HL-60 (cell line): ENCODE measurements around the gene TMC8.
A peak's percentile ranks its signal among the peaks of the same experiment; 100 is the strongest.
"Not testable (repeated sequence)": the region's sequence is repeated elsewhere in the genome, so short reads cannot be mapped to it uniquely, and the experiment has no call there.

Experiments
- DNase-seq, 2 experiments: peaks; one replicate each; pipeline ENCODE4 v3.0.0-alpha.2; 2010 to 2020; ENCODE audit warnings: low read depth in 1 of 2, low spot score in 1 of 2
- H3K27ac ChIP-seq: fragments of 250-450 bp; sonication (Bioruptor Pico); replicated peaks from 2 replicates; pipeline ENCODE4 v1.5.1; 2020; ENCODE audit warnings: mild to moderate bottlenecking, moderate library complexity
- H3K27me3 ChIP-seq: fragments of 250-450 bp; sonication (Bioruptor Pico); 2 replicates; pipeline ENCODE4 v1.5.1; 2021; ENCODE audit warnings: mild to moderate bottlenecking, moderate library complexity; ENCODE audit not compliant: insufficient read depth, poor library complexity, severe bottlenecking
- H3K4me3 ChIP-seq: replicated peaks from 2 replicates; pipeline ENCODE4 v1.5.1; 2011; ENCODE audit warnings: mild to moderate bottlenecking, control low read depth, low read length; ENCODE audit not compliant: insufficient read depth
- GABPA ChIP-seq: IDR thresholded peaks from 2 replicates; pipeline ENCODE4 v1.6.1; 2012; ENCODE audit warnings: low read depth
- POLR2AphosphoS5 ChIP-seq: IDR thresholded peaks from 2 replicates; pipeline ENCODE4 v1.6.1; 2012; ENCODE audit warnings: low read depth
- SPI1 ChIP-seq: IDR thresholded peaks from 2 replicates; pipeline ENCODE4 v1.6.1; 2012; ENCODE audit warnings: low read depth, mild to moderate bottlenecking, borderline replicate concordance
- long read RNA-seq: library from polyadenylated mRNA; unstranded; transcript quantifications from one replicate; pipeline ENCODE4 v2.0.0, GENCODE V29; 2020
- TF ChIP-seq, protein P1 (sequence below): IDR thresholded peaks from 2 replicates; pipeline ENCODE4 v1.6.1; 2012; ENCODE audit warnings: low read depth; ENCODE audit not compliant: insufficient replicate concordance
- TF ChIP-seq, protein P2 (sequence below): IDR thresholded peaks from one replicate; pipeline ENCODE4 v1.5.1; 2011; ENCODE audit warnings: low read length, control low read depth, inconsistent platforms; ENCODE audit not compliant: insufficient read depth

The TMC8 gene, protein sequence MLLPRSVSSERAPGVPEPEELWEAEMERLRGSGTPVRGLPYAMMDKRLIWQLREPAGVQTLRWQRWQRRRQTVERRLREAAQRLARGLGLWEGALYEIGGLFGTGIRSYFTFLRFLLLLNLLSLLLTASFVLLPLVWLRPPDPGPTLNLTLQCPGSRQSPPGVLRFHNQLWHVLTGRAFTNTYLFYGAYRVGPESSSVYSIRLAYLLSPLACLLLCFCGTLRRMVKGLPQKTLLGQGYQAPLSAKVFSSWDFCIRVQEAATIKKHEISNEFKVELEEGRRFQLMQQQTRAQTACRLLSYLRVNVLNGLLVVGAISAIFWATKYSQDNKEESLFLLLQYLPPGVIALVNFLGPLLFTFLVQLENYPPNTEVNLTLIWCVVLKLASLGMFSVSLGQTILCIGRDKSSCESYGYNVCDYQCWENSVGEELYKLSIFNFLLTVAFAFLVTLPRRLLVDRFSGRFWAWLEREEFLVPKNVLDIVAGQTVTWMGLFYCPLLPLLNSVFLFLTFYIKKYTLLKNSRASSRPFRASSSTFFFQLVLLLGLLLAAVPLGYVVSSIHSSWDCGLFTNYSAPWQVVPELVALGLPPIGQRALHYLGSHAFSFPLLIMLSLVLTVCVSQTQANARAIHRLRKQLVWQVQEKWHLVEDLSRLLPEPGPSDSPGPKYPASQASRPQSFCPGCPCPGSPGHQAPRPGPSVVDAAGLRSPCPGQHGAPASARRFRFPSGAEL
- long read RNA-seq, full-length matches to known transcripts, result 1 of 41 reads
- long read RNA-seq, partial matches to known transcripts, result 7 of 41 reads
- long read RNA-seq, other reads (novel, unspliced or antisense), result 33 of 41 reads

DNA sequence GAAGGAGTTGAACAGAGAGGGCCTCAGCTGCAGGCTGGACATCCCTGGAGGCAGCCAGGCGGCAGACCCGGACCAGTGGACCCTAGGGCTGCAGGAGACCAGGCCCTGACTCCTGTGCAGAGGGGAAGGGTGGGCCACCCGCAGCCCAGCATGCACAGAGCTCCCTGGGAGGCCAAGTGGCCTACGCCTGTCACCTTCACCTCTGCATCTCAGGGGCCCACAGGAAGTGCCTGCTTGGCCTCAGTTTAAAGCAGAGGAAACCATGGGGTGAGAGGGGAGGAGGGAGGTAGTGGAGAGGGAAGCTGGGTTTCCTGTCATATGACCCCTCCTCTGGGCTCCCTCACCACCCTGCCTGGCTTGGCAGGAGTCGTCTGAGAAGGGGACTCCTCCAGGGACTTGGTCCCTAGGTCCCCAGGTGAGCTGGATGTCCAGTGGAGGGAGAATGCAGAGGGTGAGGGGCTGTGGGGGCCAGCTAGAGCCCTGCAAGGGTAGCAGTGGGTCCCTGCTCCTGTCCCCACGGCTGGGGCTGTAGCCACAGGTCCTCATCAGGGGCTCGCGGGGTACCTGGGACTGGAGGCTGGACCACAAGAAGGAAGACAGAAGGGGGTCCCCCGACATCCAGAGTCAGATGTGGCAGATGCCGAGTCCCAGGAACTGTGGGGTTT, at the start of gene TMC8:
TSS of gene TMC8 (plus strand) at position 335 of the 665 bp plus-strand sequence. CDS start 818 bp downstream, outside the sequence.
- peak within 1 kb of the TSS; percentile 93 for H3K27ac ChIP-seq
- TF ChIP-seq SPI1, result peak; percentile 81
- no peak; the same call in 1 of the 2 replicates for TF ChIP-seq GABPA
- TF ChIP-seq POLR2AphosphoS5, result peak; percentile 81
- H3K27me3 ChIP-seq, result no peaks in the 10 kb centered on the region
- DNase-seq, result peak; percentile 86 to 96
- H3K4me3 ChIP-seq, result peak within 1 kb of the TSS; percentile 80

DNA sequence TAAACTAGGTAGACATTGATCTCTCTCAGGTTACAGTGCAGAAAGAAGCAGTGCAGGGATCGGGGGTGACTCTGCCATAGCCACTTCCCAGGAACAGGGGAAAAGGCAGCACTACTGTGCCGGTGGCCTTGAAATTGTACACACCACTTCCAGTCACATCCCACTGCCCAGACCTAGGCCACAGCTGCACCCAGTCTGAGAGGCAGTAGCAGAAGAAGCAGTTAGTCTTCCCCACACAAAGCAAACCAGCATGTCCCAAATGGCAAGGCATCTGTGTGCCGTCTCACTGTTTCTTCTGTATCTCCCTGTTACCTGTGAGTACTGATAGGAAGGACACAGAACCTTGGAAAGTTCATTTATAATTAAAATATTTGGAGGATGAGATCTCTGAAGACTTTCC, 49.0 kb upstream of the TMC8 start:
- Histone ChIP-seq H3K4me3 (no peak overlapping the region), H3K27ac (no peak overlapping the region), H3K27me3 (no peaks in the 10 kb centered on the region)
- TF ChIP-seq, protein P1, sequence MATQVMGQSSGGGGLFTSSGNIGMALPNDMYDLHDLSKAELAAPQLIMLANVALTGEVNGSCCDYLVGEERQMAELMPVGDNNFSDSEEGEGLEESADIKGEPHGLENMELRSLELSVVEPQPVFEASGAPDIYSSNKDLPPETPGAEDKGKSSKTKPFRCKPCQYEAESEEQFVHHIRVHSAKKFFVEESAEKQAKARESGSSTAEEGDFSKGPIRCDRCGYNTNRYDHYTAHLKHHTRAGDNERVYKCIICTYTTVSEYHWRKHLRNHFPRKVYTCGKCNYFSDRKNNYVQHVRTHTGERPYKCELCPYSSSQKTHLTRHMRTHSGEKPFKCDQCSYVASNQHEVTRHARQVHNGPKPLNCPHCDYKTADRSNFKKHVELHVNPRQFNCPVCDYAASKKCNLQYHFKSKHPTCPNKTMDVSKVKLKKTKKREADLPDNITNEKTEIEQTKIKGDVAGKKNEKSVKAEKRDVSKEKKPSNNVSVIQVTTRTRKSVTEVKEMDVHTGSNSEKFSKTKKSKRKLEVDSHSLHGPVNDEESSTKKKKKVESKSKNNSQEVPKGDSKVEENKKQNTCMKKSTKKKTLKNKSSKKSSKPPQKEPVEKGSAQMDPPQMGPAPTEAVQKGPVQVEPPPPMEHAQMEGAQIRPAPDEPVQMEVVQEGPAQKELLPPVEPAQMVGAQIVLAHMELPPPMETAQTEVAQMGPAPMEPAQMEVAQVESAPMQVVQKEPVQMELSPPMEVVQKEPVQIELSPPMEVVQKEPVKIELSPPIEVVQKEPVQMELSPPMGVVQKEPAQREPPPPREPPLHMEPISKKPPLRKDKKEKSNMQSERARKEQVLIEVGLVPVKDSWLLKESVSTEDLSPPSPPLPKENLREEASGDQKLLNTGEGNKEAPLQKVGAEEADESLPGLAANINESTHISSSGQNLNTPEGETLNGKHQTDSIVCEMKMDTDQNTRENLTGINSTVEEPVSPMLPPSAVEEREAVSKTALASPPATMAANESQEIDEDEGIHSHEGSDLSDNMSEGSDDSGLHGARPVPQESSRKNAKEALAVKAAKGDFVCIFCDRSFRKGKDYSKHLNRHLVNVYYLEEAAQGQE, result no peak
- TF ChIP-seq, protein P2, sequence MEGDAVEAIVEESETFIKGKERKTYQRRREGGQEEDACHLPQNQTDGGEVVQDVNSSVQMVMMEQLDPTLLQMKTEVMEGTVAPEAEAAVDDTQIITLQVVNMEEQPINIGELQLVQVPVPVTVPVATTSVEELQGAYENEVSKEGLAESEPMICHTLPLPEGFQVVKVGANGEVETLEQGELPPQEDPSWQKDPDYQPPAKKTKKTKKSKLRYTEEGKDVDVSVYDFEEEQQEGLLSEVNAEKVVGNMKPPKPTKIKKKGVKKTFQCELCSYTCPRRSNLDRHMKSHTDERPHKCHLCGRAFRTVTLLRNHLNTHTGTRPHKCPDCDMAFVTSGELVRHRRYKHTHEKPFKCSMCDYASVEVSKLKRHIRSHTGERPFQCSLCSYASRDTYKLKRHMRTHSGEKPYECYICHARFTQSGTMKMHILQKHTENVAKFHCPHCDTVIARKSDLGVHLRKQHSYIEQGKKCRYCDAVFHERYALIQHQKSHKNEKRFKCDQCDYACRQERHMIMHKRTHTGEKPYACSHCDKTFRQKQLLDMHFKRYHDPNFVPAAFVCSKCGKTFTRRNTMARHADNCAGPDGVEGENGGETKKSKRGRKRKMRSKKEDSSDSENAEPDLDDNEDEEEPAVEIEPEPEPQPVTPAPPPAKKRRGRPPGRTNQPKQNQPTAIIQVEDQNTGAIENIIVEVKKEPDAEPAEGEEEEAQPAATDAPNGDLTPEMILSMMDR, result no peak
- TF ChIP-seq GABPA, result no peak
- TF ChIP-seq POLR2AphosphoS5, result no peak
- no peak for TF ChIP-seq SPI1
- DNase-seq, result no peak

DNA sequence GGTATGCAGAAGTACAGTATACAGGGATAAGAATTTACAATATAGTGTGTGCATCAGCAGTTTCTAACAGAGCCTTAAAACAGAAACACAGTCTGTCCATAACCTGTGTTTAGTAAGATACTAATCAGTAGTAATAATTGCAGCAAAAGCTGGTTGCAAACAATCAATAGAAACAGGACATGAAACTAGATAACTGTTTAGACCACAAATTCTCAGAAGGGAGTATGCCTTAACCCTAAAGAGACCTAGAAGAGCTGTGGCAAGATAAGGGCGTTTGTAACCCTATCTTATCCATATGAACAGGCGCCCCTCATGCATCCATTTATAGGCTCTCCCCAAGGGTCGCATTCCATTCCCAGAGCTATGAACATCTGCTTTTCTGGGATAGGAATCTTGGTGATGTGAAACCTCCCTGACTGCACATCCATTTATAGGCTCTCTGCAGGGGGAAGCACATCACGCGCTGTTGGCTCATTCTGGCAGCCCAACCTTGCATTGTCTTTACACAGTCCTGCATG, 48.2 kb upstream of the TMC8 start:
- H3K27me3 ChIP-seq, DNase-seq, H3K27ac ChIP-seq, H3K4me3 ChIP-seq: not testable (repeated sequence)

DNA sequence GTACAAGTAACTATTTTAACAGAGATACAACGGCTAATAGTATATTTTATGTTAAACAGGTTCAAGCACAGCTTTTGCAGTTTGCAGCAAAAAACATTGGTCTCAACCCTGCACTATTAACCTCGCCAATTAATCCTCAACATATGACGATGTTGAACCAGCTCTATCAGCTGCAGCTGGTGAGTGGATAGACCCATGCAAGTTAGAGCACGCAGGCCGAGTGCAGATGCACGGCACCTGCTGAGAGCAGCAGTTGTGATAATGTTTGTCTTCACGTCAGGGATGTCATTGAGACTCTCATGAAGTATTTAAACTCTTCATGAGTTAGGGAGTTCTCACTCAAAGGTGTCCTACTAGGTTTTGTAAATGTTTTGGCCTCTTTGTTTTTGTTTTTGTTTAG, 47.6 kb upstream of the TMC8 start:
- no peak for DNase-seq
- no peak overlapping the region for H3K27ac ChIP-seq
- no peaks in the 10 kb centered on the region for H3K27me3 ChIP-seq
- no peak overlapping the region for H3K4me3 ChIP-seq
- no peak for TF ChIP-seq SPI1
- TF ChIP-seq POLR2AphosphoS5, result no peak
- TF ChIP-seq, protein P1, result no peak
- no peak for TF ChIP-seq GABPA
- TF ChIP-seq, protein P2, result no peak
